GM10248 (cell line): ENCODE results near the gene LRRC45.

Experiments
- CTCF ChIA-PET: fragments of 300-600 bp; sonication (Branson Sonifier 250); formaldehyde crosslinking; extraction: SDS; loops from one replicate; lab custom pipeline; 2021; ENCODE audit warnings: antibody characterized with exemption; lab: Yijun Ruan, JAX
- POLR2A ChIA-PET: fragments of 350-650 bp; sonication (Branson Sonifier 250); formaldehyde crosslinking; extraction: SDS; loops from one replicate; lab custom pipeline; 2020; ENCODE audit warnings: antibody characterized with exemption; lab: Yijun Ruan, JAX
- DNase-seq: peaks from one replicate; pipeline ENCODE4 v3.0.0; 2012; ENCODE audit errors: extremely low spot score
- CTCF ChIP-seq: IDR thresholded peaks from 2 replicates; pipeline ENCODE4 v1.5.1; 2012; ENCODE audit warnings: mild to moderate bottlenecking, low read depth; ENCODE audit errors: extremely low read depth, missing control alignments, control extremely low read depth

LRRC45 gene

DNA sequence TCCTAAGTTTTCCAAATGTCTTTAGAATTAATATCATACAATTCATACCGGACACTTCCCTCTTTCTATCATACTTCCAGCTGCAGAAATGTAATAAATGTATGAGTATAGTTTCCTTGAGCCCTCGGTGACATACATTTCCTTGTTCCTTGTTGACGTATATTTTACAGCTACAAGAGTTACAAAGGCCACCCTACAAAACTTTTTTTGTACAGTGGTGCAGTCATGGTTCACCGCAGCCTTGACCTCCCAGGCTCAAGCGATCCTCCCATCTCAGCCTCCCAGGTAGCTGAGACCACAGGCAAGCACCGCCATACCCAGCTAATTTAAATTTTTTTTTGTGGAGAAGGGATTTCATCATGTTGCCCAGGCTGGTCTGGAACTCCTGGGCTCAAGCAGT, 49.7 kb downstream of the LRRC45 start:
- ChIA-PET CTCF (interaction anchor here (0.7 to 1.2 kb wide), 2 partner anchors 35 to 114 kb away, joined by 3 to 5 read pairs; partner anchors contain the start of gene DCXR), POLR2A (no interaction called here)
- DNase-seq: no peak
- TF ChIP-seq CTCF: no peak

DNA sequence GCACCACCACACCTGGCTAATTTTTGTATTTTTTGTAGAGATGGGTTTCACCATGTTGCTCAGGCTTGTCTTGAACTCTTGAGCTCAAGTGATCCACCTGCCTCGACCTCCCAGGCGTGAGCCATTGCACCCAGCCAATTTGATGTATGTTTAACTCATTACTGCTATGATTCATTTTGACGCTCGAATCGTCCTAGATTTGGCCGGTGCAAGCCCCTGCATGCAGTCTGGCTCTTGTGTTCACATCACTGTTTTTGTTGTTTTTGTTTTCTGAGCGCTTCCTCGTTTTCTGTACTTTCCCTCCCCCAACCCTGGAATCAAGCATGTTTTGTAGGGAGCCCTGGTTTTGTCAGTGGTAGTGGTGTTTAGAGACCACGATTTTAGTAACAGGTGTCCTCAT, 50.3 kb downstream of the LRRC45 start:
- no peak for TF ChIP-seq CTCF
- POLR2A ChIA-PET: no interaction called here
- CTCF ChIA-PET: interaction anchor here (0.7 to 1.6 kb wide), 3 partner anchors 20 to 114 kb away, joined by 3 to 5 read pairs (median 3); partner anchors contain the start of gene DCXR
- DNase-seq: no peak

- ChIA-PET POLR2A (interaction anchor here (0.5 to 1.1 kb wide), 2 partner anchors 10 to 269 kb away, joined by 3 to 4 read pairs; no protein-coding TSS in a partner anchor), CTCF (interaction anchor here (0.9 to 2.4 kb wide), 4 partner anchors 9 to 46 kb away, joined by 3 to 5 read pairs (median 3); partner anchors contain the start of gene DCXR)
- no peak for TF ChIP-seq CTCF
- DNase-seq: no peak
Observed at GRCh38 chr17:82076018-82076784, 53.1 kb downstream of the LRRC45 start.

- no peak for TF ChIP-seq CTCF
- ChIA-PET CTCF (interaction anchor here (0.9 to 2.4 kb wide), 4 partner anchors 8 to 46 kb away, joined by 3 to 5 read pairs (median 3); partner anchors contain the start of gene DCXR), POLR2A (interaction anchor here (1.1 kb wide), 1 partner anchor 9 kb away, joined by 3 read pairs; no protein-coding TSS in a partner anchor)
- DNase-seq: no peak
Observed at GRCh38 chr17:82076785-82077591, 53.9 kb downstream of the LRRC45 start.

DNA sequence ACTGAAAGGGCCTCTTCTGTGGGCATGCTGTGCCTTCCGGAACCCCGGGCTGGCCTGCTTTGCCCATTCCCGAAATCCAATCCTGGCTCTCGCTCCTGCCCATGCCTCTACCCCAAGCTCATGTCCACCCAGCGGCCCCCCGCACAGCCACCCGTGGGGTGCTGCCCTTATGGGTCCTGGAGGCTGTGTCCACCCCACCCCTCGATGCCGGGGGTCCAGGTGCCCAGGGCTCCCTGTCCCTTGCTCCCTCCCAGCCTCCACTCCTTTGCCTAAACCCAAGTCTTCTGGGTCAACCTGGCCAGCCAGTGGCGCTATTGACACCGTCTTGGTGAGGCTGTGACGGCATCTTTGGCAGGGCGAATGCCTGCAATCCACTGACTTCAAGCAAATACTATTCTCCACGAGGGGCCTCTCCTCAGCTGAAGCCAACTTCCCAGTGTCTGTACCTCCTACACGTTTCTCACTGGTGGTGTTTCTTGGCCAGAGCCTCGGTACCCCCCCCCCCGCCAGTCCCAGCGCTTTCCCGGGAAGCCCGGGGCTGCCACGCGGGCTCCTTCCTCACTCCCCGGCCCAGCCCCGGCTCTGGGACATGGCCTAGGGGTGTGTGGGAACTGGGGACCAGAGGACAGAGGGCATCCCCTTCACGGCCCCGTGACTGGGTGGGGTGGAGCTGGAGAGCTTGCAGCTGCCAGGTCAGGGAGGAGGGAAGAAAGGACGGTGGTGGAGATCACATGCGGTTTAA, 54.7 kb downstream of the LRRC45 start:
- no peak for TF ChIP-seq CTCF
- DNase-seq: no peak
- ChIA-PET POLR2A (no interaction called here), CTCF (interaction anchor here (2.4 kb wide), 1 partner anchor 18 kb away, joined by 5 read pairs; no protein-coding TSS in a partner anchor)
